GM18499 (cell line): ENCODE data around the gene DHH.

Experiments
- ATAC-seq: cut with Tn5 transposase; IDR thresholded peaks from one replicate; pipeline ENCODE4 v1.9.1; 2021; ENCODE audit warnings: moderate number of reproducible peaks; ENCODE audit not compliant: insufficient read depth, unreplicated experiment

The DHH gene

GRCh38 chr12:49109641-49110463, 15.3 kb upstream of the DHH start:
- ATAC-seq, result no peak

- ATAC-seq, result no peak
Observed at GRCh38 chr12:49108958-49109404, 14.4 kb upstream of the DHH start.

DNA sequence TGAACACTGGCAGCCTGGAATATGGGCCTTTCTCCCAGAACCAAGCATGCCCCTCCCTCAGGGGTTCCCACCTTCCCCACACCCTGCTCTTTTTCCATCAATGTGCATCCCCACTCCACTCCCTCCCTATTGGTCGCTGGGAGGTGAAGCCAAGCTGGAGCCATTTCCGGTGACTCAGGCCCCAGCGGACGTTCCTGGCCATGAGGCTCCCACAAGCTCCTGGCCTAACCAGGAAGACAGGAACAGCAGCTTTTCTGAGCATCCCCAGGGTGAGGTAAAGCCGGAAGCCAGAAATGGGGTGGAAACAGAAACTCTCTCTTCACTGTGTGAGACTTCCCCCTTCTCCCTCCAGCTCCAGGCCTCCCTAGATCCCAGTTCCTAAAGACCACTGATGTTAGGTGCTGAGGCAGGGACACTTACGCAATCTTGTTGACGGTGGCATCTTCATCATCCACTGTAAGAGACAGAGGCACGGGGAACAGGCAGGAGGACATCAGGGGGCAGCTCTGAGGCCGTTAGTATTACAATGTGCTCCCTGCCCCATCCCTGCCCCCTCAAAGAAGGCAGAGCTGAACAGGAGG, 11.0 kb upstream of the DHH start:
- no peak for ATAC-seq

GRCh38 chr12:49104822-49105221, 10.2 kb upstream of the DHH start:
- ATAC-seq, result no peak

DNA sequence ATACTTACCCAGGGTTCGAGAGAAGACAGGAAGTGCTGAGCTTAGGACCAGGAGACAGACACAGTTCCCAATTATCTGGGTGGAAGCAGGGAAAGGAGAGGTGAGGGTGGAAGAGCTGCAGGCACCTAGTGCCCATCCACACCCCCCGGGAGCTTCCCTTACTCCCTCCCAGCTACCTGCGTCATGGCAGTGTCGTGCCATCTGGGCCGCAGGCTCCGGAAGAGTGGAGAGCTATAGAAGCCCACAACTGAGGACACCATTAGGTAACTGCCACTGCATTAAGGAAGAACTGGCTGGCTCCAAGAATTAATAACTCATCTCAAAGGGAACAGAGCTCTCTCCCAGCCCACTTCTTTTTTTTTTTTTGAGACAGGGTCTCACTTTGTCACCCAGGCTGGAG, 5.8 kb upstream of the DHH start:
- no peak for ATAC-seq

- no peak for ATAC-seq
Observed at GRCh38 chr12:49098703-49099102, 4.1 kb upstream of the DHH start.

DNA sequence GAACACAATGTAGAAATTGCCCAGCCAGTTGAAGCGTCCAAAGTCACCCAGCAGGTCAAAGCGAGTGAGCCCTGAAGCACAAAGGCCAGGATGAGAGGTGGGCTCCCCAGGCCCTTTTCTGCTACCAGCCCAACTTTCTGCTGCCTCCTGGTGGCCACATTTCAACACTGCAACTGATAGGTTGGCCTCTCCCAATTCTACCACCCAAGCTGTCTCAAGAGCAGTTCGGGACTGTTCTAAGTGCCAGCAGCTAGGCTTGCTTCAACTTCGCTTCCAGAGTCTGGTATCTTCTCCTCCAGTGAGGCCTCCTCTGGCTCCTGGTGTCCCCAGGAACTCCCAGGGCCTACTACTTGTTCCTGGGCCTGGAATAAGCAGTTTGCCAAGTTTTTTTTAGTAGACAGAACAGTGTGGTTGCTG, 3.4 kb upstream of the DHH start:
- ATAC-seq, result no peak

GRCh38 chr12:49097381-49097780, 2.8 kb upstream of the DHH start:
- no peak for ATAC-seq

GRCh38 chr12:49094975-49095365, 369 bp upstream of the DHH start:
- ATAC-seq, result no peak

DNA sequence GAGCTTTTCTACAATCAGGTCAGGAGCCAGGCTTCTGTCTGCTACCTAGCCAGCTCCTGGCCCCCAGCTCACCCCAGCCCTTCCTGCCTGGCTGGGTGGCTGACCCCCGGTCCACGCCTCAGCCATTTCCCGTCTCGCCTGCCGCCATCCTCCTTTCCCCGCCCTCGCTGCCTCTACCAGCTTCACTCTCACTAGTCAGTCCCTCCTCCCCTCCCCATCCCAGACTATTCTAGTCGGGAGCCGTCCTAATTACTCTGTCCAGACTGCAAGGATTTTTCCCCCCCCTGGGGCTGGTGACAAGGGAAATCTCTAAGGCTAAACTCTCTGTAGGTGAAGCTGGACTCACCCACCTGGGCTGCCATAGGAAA, 825 bp downstream of the DHH start:
- ATAC-seq, result no peak

DNA sequence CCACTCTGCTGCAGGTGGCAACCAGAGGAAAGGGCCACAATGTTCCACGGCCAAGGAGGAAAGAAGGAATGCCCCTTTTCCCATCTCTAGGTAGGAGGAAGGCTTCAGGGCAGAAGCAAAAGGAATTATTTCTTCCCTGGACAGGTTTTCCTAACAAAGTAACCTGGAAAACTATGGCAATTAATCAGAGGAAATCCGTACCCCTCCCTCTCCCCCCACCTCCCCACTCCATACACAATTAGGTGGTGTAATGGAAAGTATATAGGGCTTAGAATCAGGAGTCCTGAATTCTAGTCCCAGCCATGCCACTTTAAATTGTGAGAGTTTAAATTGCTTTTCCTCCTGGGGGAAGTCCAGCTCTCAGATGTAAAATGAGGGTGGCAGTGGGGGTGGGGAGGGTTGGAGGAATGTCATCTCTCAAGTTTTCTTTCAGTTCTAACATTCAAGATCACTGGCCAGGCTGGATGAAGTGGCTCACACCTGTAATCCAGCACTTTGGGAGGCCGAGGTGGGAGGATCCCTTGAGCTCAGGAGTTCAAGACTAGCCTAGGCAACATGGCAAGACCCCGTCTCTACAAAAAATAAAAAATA, 1.7 kb downstream of the DHH start:
- no peak for ATAC-seq

GRCh38 chr12:49092086-49092815, 2.4 kb downstream of the DHH start:
- no peak for ATAC-seq

GRCh38 chr12:49091836-49092085, 2.8 kb downstream of the DHH start:
- no peak for ATAC-seq

GRCh38 chr12:49091056-49091835, 3.4 kb downstream of the DHH start:
- ATAC-seq, result no peak

- no peak for ATAC-seq
Observed at GRCh38 chr12:49089821-49090773, 4.5 kb downstream of the DHH start.

DNA sequence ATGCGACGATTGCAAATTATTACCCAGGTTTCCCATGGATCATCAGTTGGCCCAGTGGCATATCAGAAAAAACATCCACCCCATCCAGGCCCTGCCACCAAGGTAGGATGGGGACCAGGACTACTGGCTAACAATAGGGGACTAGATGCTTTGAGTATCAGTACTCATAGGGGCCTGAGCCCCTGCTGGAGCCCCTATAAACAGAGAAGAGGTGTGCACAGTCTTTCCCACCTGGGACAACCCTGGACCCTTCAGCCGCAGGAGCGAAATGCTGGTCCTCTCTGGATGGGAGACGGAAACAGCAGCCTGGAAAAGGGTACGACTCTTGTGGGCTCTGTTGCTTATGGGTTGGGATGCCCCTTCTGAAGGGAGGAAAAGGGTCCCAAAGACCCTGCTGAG, 5.7 kb downstream of the DHH start:
- ATAC-seq, result no peak

- ATAC-seq, result no peak
Observed at GRCh38 chr12:49088150-49088931, 6.3 kb downstream of the DHH start.

- no peak for ATAC-seq
Observed at GRCh38 chr12:49086116-49086515, 8.5 kb downstream of the DHH start.

- no peak for ATAC-seq
Observed at GRCh38 chr12:49084438-49084837, 10.2 kb downstream of the DHH start.
